ENCODE data around the gene TIGD6. TPM values are rescaled to one million over a fixed set of nuclear protein-coding genes. Genes with fewer than 3 reads are reported as not detected.
A peak's percentile ranks its signal among the peaks of the same experiment; 100 is the strongest.

Gene TIGD6
- 4.7 TPM for total RNA-seq

DNA sequence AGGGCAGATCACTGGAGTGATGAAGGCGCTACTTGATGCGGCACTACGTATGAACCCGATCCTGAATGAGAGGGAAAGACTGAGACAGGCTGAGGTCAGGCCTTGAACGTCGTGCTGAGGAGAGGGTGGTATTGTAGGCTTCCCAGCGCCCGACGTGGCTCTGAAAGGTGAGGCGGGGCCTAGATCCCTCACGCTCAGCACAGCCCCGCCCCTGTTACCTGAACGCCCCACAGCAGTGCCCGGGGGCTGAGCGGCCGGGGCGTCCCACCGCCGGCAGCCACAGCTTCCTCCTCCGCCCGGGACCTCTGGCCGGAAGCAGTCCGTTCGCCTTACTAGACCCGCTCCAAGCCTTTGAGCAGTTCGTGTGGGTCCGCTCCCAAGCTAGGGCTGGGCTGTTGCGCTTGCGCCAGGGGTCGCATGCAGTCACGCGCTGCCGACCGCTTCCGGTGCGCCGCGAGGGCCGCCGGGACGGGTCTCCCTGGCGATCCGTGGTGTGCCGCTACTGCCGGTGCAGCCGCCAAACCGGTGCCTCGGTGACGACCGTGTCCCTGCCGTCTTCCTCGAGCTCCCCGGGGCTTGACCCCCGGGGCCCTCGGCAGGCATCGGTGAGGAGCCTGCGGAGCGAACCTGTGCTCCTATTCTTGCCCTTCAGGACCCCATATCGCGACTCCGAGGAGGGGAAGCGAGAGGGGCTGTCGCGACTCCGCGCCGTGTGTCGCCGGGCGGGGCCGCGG, at the start of gene TIGD6, which contains the start of gene HMGXB3:
Gene TIGD6, minus strand, starts transcription at position 399 of the 734 bp plus-strand sequence. CDS start 4,306 bp downstream, outside the sequence.
Gene HMGXB3, plus strand, starts transcription at position 484 of the 734 bp plus-strand sequence. CDS start 4,114 bp downstream, outside the sequence.
- peak in 1 of 2 donors; percentile 95 for DNase-seq (ENCODE audit: extremely low spot score in 2 of 2)
- H3K9me3 ChIP-seq, result no peaks in the 10 kb centered on the region
- H3K27ac ChIP-seq, result peak within 1 kb of the TSS; percentile 87
- peaks cover 0 to 8% of the 10 kb centered on the region in 2 donors for H3K36me3 ChIP-seq
- TF ChIP-seq, protein P1, sequence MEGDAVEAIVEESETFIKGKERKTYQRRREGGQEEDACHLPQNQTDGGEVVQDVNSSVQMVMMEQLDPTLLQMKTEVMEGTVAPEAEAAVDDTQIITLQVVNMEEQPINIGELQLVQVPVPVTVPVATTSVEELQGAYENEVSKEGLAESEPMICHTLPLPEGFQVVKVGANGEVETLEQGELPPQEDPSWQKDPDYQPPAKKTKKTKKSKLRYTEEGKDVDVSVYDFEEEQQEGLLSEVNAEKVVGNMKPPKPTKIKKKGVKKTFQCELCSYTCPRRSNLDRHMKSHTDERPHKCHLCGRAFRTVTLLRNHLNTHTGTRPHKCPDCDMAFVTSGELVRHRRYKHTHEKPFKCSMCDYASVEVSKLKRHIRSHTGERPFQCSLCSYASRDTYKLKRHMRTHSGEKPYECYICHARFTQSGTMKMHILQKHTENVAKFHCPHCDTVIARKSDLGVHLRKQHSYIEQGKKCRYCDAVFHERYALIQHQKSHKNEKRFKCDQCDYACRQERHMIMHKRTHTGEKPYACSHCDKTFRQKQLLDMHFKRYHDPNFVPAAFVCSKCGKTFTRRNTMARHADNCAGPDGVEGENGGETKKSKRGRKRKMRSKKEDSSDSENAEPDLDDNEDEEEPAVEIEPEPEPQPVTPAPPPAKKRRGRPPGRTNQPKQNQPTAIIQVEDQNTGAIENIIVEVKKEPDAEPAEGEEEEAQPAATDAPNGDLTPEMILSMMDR (IDR thresholded peaks at IDR 0.05), result no peak
- TF ChIP-seq POLR2A (IDR thresholded peaks at IDR 0.05) (no peak), POLR2AphosphoS5 (IDR thresholded peaks at IDR 0.05; ENCODE audit: insufficient read depth in 1 of 2, low read depth in 1 of 2) (peak; percentile 72 to 93)
- no peaks in the 10 kb centered on the region for H3K27me3 ChIP-seq
- H3K4me3 ChIP-seq, result peak within 1 kb of the TSS; percentile 80 to 94
- intact Hi-C loops (cut with DNase I), result no loop called here
- H3K4me1 ChIP-seq, result peaks cover 52% of the 10 kb centered on the region

GRCh38 chr5:150046031-150046430, 45.6 kb upstream of the TIGD6 start:
- intact Hi-C loops (cut with DNase I), result no loop called here
- TF ChIP-seq POLR2AphosphoS5 (IDR thresholded peaks at IDR 0.05; ENCODE audit: insufficient read depth in 1 of 2, low read depth in 1 of 2) (no peak), POLR2A (IDR thresholded peaks at IDR 0.05) (no peak)
- TF ChIP-seq, protein P1 (IDR thresholded peaks at IDR 0.05), result no peak

DNA sequence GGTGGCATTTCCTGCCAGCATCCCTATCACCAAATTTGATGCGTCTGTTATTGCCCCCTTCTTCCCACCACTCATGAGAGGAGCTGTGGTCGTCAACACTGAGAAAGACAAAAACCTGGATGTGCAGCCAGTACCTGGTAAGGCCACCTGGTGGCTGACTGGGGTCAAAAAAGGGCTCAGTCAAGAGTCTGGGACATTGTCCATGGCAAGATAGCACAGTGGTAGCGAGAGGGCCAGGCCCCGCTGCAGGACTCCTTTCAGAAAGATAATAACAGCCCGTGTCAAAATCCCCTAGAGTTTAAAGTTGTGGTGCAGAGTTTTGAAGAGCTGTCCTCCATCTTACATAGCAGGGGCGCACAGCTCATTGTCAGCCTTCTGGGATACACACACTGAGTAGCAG, 45.1 kb upstream of the TIGD6 start:
- H3K9me3 ChIP-seq, result no peaks in the 10 kb centered on the region
- H3K27me3 ChIP-seq, result no peaks in the 10 kb centered on the region
- H3K4me3 ChIP-seq, result no peak overlapping the region
- peaks cover 22% of the 10 kb centered on the region for H3K4me1 ChIP-seq
- H3K27ac ChIP-seq, result no peak overlapping the region
- H3K36me3 ChIP-seq, result peaks cover 0 to 82% of the 10 kb centered on the region in 2 donors
- no peak for TF ChIP-seq POLR2A (IDR thresholded peaks at IDR 0.05)
- TF ChIP-seq, protein P1 (IDR thresholded peaks at IDR 0.05), result no peak
- intact Hi-C loops (cut with DNase I), result no loop called here
- DNase-seq (ENCODE audit: extremely low spot score in 2 of 2), result peak in 1 of 2 donors; percentile 58

More at GRCh38 chr5:150046031-150046430, 45.6 kb upstream of the TIGD6 start:
- Histone ChIP-seq H3K4me3 (no peak overlapping the region), H3K9me3 (no peaks in the 10 kb centered on the region), H3K27me3 (no peaks in the 10 kb centered on the region), H3K36me3 (peaks cover 0 to 82% of the 10 kb centered on the region in 2 donors), H3K27ac (no peak overlapping the region), H3K4me1 (peaks cover 22% of the 10 kb centered on the region)
- no peak for DNase-seq (ENCODE audit: extremely low spot score in 2 of 2)

GRCh38 chr5:150044712-150045111, 44.3 kb upstream of the TIGD6 start:
- peaks cover 22% of the 10 kb centered on the region for H3K4me1 ChIP-seq
- no peaks in the 10 kb centered on the region for H3K9me3 ChIP-seq
- intact Hi-C loops (cut with DNase I), result no loop called here
- TF ChIP-seq POLR2A (IDR thresholded peaks at IDR 0.05) (no peak), POLR2AphosphoS5 (IDR thresholded peaks at IDR 0.05; ENCODE audit: insufficient read depth in 1 of 2, low read depth in 1 of 2) (no peak)
- TF ChIP-seq, protein P1 (IDR thresholded peaks at IDR 0.05), result no peak
- H3K36me3 ChIP-seq, result peaks cover 0 to 82% of the 10 kb centered on the region in 2 donors
- no peak for DNase-seq (ENCODE audit: extremely low spot score in 2 of 2)
- no peak overlapping the region for H3K4me3 ChIP-seq
- no peaks in the 10 kb centered on the region for H3K27me3 ChIP-seq
- H3K27ac ChIP-seq, result no peak overlapping the region

DNA sequence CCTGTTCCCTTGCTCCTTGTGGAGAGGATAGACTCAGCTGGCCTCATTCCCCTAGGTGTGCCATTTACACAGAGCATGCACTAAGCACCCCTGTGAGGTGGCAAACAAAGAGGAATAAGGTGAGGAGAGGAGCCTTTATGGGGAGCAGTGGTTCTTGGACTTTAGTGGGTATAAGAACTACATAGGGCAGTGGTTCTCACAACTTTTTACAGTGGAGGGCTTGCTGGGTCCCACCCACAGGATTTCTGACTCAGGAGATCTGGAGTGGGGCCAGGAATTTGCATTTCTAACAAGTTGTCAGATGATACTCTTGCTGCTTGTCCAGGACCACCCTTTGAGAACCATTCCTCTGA, 43.9 kb upstream of the TIGD6 start:
- Histone ChIP-seq H3K27me3 (no peaks in the 10 kb centered on the region), H3K4me3 (no peak overlapping the region), H3K4me1 (peaks cover 22% of the 10 kb centered on the region), H3K9me3 (no peaks in the 10 kb centered on the region), H3K36me3 (peaks cover 0 to 82% of the 10 kb centered on the region in 2 donors), H3K27ac (no peak overlapping the region)
- no peak for TF ChIP-seq POLR2AphosphoS5 (IDR thresholded peaks at IDR 0.05; ENCODE audit: insufficient read depth in 1 of 2, low read depth in 1 of 2)
- TF ChIP-seq POLR2A (IDR thresholded peaks at IDR 0.05), result no peak
- TF ChIP-seq, protein P1 (IDR thresholded peaks at IDR 0.05), result no peak
- intact Hi-C loops (cut with DNase I), result no loop called here
- DNase-seq (ENCODE audit: extremely low spot score in 2 of 2), result peak in 1 of 2 donors; percentile 56

Measured in vagina (tissue), 2 donors.